Neural cell (in vitro differentiated cells): ENCODE results near the gene PFDN2.

Experiments used
- CTCF ChIP-seq: fragments of 450-650 bp; IDR thresholded peaks from 2 replicates; pipeline ENCODE4 v1.5.1; 2014; ENCODE audit warnings: antibody characterized with exemption, mild to moderate bottlenecking, moderate library complexity; ENCODE audit not compliant: poor library complexity, severe bottlenecking
- EZH2 ChIP-seq: fragments of 200-600, 300-800 bp; shearing (Covaris generic), sonication (generic); IDR thresholded peaks from 2 replicates; pipeline ENCODE4 v1.6.1; 2014; ENCODE audit warnings: antibody characterized with exemption, low read length, borderline replicate concordance, mild to moderate bottlenecking; ENCODE audit not compliant: insufficient read depth, poor library complexity, severe bottlenecking
- POLR2AphosphoS5 ChIP-seq: IDR thresholded peaks from 2 replicates; pipeline ENCODE4 v1.6.1; 2012
- TAF1 ChIP-seq: IDR thresholded peaks from 2 replicates; pipeline ENCODE4 v1.6.1; 2012; ENCODE audit warnings: low read depth

- no peak for TF ChIP-seq CTCF
- no peak for TF ChIP-seq POLR2AphosphoS5
- TF ChIP-seq TAF1 = no peak
- no peak for TF ChIP-seq EZH2
These were observed 49.3 kb downstream of the PFDN2 start for GRCh38 chr1:161068306-161069234.
